Head of caudate nucleus (tissue), 42 donors: Measurements from ENCODE around the gene FBXO36.
A peak's percentile ranks its signal among the peaks of the same experiment; 100 is the strongest.
"Not testable (repeated sequence)": the region's sequence is repeated elsewhere in the genome, so short reads cannot be mapped to it uniquely, and the experiment has no call there.

ENCODE experiments used
- DNase-seq, 42 donors: peaks; one replicate each; pipeline versions ENCODE4 v3.0.0 to v3.0.0-alpha.2; 2020 to 2021; ENCODE audit warnings: mixed read lengths in 7 of 42
- intact Hi-C: fragments of 100-400 bp; cut with DNase I; formaldehyde crosslinking; loops from one replicate; pipeline ENCODE4 v1.15.0; 2022

Gene FBXO36

GRCh38 chr2:229909090-229909489 lies 13.2 kb upstream of the FBXO36 start:
- intact Hi-C loops: no loop called here
- DNase-seq: no peak

- no peak for DNase-seq
- intact Hi-C loops: no loop called here
These were observed 12.0 kb upstream of the FBXO36 start for GRCh38 chr2:229910147-229910831.

DNA sequence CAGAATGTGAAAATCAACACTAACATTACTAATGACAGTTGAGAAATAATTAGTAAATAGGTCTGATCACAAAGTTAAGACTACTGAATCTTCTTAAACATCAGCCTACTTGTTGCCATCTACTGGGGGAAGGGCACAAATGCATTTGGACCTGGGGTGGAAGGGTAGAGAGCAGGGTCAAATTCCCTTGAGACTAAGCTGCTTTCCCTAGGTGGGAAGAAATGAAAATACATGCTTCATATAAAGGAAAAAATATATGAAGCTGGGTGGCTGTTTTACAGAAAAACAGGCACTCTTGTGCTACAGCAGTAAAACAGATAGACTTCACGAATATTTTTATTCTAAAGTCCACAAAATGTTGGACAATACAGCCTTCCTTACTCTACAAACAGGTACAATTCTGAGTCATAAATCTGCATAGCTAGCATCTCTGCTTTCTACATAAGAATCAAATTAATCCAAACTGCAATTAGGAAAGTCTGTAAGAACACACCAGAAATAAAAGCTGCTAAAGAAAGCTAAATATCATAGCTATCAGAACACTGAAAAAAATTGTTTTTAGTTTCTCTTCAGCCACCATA lies 11.4 kb upstream of the FBXO36 start:
- peak in 2 of 42 donors; percentile 24 to 28 for DNase-seq
- intact Hi-C loops: no loop called here

- no peak for DNase-seq
- intact Hi-C loops: no loop called here
These were observed 8.1 kb upstream of the FBXO36 start for GRCh38 chr2:229914171-229914570.

GRCh38 chr2:229917793-229918192 lies 4.5 kb upstream of the FBXO36 start:
- no peak for DNase-seq
- intact Hi-C loops: no loop called here

- DNase-seq: peak in 13 of 42 donors; percentile 8 to 55 (median 19)
These were observed 2.2 kb upstream of the FBXO36 start for GRCh38 chr2:229920011-229920641.

DNA sequence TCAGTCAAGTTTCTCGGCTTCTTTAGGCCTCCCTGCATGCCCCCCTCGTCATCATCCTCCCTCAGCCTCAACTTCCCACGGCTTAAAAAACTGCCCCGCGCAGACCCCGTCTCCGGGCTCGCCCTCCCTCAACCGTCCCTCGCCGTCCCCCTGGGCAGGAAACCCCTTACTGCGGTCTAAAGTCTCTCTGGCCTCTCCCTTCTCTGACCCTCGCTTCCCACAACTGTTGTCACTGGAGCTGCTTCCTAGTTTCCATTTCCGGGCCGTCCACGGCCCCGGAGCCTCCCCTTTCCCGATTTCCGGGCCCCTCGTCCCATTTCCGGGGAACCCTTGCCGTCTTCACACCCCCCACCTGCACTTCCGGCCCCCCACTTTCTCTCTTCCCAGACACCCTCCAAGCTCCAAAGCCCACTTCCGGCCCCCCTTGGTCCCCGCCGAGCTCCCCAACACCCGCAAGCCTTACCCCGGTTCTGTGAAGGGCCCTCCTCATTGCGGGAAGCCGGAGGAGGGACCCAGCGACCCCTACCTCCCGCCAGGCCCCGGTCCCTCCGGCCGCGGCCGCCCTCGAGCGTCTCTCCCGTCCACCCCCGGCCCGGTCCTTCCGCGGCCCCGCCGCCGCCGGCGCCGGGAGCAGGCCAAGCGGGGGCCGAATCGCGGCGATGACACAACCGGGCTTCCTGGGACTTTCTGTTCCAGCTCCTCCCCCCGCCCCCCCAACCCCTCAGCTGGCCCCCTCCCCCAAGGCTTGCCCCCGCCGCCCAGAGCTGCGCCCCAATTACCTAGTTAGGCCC lies 1.0 kb upstream of the FBXO36 start:
- intact Hi-C loops: loop anchor here (5.0 kb wide), 1 partner anchor 119 kb away; no protein-coding TSS in a partner anchor
- peak; percentile 61 to 93 (median 82) for DNase-seq

More at GRCh38 chr2:229920011-229920641, 2.2 kb upstream of the FBXO36 start:
- intact Hi-C loops: loop anchor here (5.0 kb wide), 1 partner anchor 118 kb away; no protein-coding TSS in a partner anchor

DNA sequence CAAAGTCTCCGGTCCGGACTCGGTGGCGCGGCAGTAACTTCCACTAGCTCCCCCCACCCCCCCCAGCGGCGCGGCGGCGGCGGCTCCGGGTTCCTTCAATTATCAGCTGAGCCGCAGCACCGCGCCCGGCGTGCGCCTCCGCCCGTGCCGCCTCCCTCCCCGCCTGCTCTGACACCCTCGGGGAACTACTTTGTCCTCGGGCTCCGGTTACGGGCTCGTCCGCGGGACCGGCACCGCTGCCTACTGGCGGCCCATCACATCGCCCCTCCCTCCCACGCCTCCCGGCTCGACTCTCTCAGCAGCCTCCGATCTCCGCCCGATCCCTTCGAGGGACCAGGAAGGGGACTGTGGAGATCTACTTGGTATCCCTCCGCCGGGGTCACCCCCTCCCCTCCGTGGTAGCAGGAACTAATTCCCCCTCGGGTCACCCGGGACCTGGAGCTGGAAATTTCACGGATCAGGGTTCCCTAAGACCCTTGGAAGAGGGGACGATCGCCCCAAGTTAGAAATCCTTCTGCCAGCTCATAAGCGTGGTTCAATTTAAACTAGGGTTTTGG lies 333 bp upstream of the FBXO36 start, which contains the start of gene TRIP12:
Gene TRIP12 (minus strand): TSS at position 118 of the 557 bp plus-strand sequence. CDS start 41,930 bp downstream, outside the sequence.
- intact Hi-C loops: loop anchor here (5.0 kb wide), 1 partner anchor 120 kb away; no protein-coding TSS in a partner anchor
- peak; percentile 82 to 96 (median 90) for DNase-seq

- not testable (repeated sequence) for DNase-seq
- intact Hi-C loops: loop anchor here (5.0 kb wide), 1 partner anchor 122 kb away; no protein-coding TSS in a partner anchor
These were observed 2.2 kb downstream of the FBXO36 start for GRCh38 chr2:229924541-229924940.

GRCh38 chr2:229925201-229925600 lies 2.9 kb downstream of the FBXO36 start:
- intact Hi-C loops: no loop called here
- DNase-seq: no peak

GRCh38 chr2:229927817-229928321 lies 5.6 kb downstream of the FBXO36 start:
- DNase-seq: peak in 1 of 42 donors; percentile 29
- intact Hi-C loops: no loop called here

- peak in 1 of 42 donors; percentile 5 for DNase-seq
These were observed 8.4 kb downstream of the FBXO36 start for GRCh38 chr2:229930656-229931055.

GRCh38 chr2:229931241-229931640 lies 8.9 kb downstream of the FBXO36 start:
- no peak for DNase-seq
- intact Hi-C loops: no loop called here

More at GRCh38 chr2:229930656-229931055, 8.4 kb downstream of the FBXO36 start:
- intact Hi-C loops: no loop called here

DNA sequence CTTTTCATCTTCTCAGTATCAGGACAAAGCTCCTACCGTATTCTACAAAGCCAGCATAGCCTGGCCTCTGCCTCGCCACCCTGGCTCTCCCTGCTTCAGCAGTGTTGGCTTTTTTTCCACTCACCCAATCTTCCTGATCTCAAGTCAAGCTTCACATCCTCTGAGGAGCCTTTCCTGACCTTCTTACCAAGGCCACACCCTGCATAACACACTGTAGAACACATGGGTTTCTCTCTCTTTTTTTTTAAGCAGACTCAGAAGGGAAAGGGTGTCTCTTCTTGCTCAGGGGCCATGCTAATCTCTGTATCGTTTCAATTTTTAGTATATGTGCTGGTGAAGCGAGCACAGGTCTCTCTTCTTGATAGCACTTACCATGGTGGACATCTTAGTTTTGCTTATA lies 15.2 kb downstream of the FBXO36 start:
- intact Hi-C loops: no loop called here
- DNase-seq: no peak

DNA sequence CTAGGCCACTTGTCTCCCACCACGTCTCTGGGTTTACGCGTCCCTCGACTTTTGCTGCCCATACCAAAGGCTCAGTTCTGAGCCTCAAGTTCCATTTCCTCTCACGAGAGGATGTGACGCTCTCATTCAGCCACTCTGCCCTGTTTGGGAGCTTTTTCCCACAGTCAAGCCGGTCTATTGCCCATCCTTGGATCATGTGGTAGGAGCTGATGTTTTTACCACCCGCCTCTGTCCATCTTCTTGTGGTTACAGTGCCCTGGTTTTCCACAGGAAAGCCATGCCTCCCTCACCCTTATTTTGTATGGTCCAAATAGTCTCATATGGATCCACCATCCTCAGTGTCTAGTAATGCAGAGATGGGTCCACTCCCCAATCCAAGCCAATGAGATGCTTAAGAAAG lies 20.4 kb downstream of the FBXO36 start:
- no peak for DNase-seq
- intact Hi-C loops: no loop called here

DNA sequence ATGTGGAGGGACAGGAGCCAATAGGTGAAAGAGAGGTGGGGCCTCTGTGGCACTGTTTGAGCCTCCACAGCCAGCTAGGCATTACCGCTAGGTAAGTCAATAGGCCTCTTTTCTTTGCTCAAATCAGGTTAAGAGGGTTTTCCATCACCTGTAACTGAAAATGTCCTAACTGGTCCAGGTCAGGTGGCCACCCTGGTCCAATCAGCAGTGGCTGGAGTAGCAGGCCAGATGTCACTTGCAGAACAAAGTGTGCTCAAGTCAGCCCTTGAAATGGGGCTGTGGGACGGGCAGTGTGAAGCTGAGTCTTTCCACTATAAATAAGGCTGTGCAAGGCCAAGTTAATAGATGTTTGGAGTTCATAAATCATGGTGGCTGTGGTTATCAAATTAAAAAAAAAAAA lies 20.9 kb downstream of the FBXO36 start:
- intact Hi-C loops: no loop called here
- no peak for DNase-seq

GRCh38 chr2:229943770-229944449 lies 21.6 kb downstream of the FBXO36 start:
- intact Hi-C loops: no loop called here
- no peak for DNase-seq

DNA sequence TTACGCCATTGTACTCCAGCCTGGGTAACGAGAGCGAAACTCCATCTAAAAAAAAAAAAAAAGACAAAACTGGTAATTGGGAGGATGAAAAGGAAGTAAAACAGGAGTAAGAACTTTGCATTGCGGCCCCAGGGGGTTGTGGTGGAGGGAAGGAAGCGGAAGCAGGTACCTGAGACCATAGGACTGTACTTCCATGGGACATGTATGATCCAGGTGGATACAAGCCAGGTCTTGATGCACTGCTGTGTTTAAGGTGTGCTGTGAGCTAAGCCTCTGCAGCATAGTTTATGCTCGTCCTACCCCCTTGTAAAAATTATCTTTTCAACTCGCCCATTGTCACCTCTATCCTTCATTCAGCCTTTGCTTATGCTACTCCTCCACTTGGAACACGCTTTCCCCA lies 23.7 kb downstream of the FBXO36 start:
- peak in 1 of 42 donors; percentile 17 for DNase-seq
- intact Hi-C loops: no loop called here
